ENCODE measurements around the gene SIGLEC1. TPM values are rescaled to one million over a fixed set of nuclear protein-coding genes. Genes with fewer than 3 reads are reported as not detected.

The SIGLEC1 gene
- total and polyA plus RNA-seq, 2 donors (not counting 3 experiments of a cell fraction or from before 2014, with no cell fraction given), result not detected

GRCh38 chr20:3693376-3693775, 19.0 kb downstream of the SIGLEC1 start:
- CTCF ChIA-PET, result interaction anchor here (5.0 to 12.6 kb wide), 2 partner anchors 16 to 17 kb away, joined by 39 to 112 read pairs; no protein-coding TSS in a partner anchor

More at GRCh38 chr20:3693376-3693775, 19.0 kb downstream of the SIGLEC1 start:
- POLR2A ChIA-PET, result no interaction called here
- TF ChIP-seq MAX (IDR thresholded peaks at IDR 0.05; ENCODE audit: insufficient read depth, insufficient read length) (no peak), POLR2AphosphoS5 (IDR thresholded peaks at IDR 0.05; ENCODE audit: insufficient read depth, low read depth, low read length) (no peak), JUN (IDR thresholded peaks at IDR 0.05; ENCODE audit: borderline replicate concordance, insufficient read depth, insufficient read length, low read depth) (no peak), FOS (IDR thresholded peaks at IDR 0.05; ENCODE audit: borderline replicate concordance, insufficient read depth, low read length) (no peak), POLR2A (IDR thresholded peaks at IDR 0.05; ENCODE audit: low read depth, low read length) (no peak), EZH2 (IDR thresholded peaks at IDR 0.05; ENCODE audit: borderline replicate concordance, low read depth, low read length, severe bottlenecking) (no peak), GATA2 (IDR thresholded peaks at IDR 0.05; ENCODE audit: insufficient read depth, insufficient read length, low read depth, low read length) (no peak), CTCF (IDR thresholded peaks at IDR 0.05; ENCODE audit: extremely low read depth in 1 of 2, insufficient read depth in 1 of 2, low read depth in 1 of 2, low read length in 2 of 2) (no peak), MYC (IDR thresholded peaks at IDR 0.05; ENCODE audit: low read depth, low read length) (no peak)
- FAIRE-seq (no peak), DNase-seq (ENCODE audit: low read depth, low spot score) (no peak)
- Histone ChIP-seq H3K4me3 (replicated peaks in 1 of 3; ENCODE audit: insufficient read depth in 1 of 3, low read depth in 1 of 3, low read length in 3 of 3) (no peak overlapping the region), H3K9ac (replicated peaks; ENCODE audit: extremely low read depth, insufficient read depth, low read length) (no peak overlapping the region), H3K9me1 (replicated peaks; ENCODE audit: control insufficient read depth, extremely low read depth, insufficient read depth, low read length) (no peaks in the 10 kb centered on the region), H3K27ac (ENCODE audit: insufficient read depth, low read depth, low read length) (no peak overlapping the region), H3K9me3 (replicated peaks; ENCODE audit: control insufficient read depth, insufficient read depth, low read length) (no peaks in the 10 kb centered on the region), H4K20me1 (replicated peaks; ENCODE audit: control insufficient read depth, extremely low read depth, insufficient read depth, low read length) (no peaks in the 10 kb centered on the region), H3K4me2 (ENCODE audit: insufficient read depth, low read length) (no peak overlapping the region), H2AFZ (ENCODE audit: low read depth, low read length) (no peak overlapping the region), H3K4me1 (ENCODE audit: control insufficient read depth, extremely low read depth, insufficient read depth, low read length) (no peaks in the 10 kb centered on the region), H3K36me3 (ENCODE audit: control insufficient read depth in 2 of 2, extremely low read depth in 1 of 2, insufficient read depth in 2 of 2, low read length in 2 of 2) (no peaks in the 10 kb centered on the region), H3K27me3 (ENCODE audit: control insufficient read depth in 2 of 2, insufficient read depth in 2 of 2, low read length in 2 of 2) (no peaks in the 10 kb centered on the region), H3K79me2 (ENCODE audit: control insufficient read depth, insufficient read depth, low read length) (no peaks in the 10 kb centered on the region)
- intact Hi-C loops (cut with micrococcal nuclease), result no loop called here
- dilution Hi-C loops (cut with MboI; ENCODE audit: extremely low pct_ligation_motif_present, low sequenced_read_pairs), result no loop called here
- BruUV-seq (replicated peaks), result no TSS peak
